ENCODE measurements around the gene ZNF311. TPM values are rescaled to one million over a fixed set of nuclear protein-coding genes. Genes with fewer than 3 reads are reported as not detected.

ZNF311 gene
- total and polyA plus RNA-seq, 2 of the 13 experiments (the other 11 are each of a cell fraction or from before 2014, with no cell fraction given): not detected

DNA sequence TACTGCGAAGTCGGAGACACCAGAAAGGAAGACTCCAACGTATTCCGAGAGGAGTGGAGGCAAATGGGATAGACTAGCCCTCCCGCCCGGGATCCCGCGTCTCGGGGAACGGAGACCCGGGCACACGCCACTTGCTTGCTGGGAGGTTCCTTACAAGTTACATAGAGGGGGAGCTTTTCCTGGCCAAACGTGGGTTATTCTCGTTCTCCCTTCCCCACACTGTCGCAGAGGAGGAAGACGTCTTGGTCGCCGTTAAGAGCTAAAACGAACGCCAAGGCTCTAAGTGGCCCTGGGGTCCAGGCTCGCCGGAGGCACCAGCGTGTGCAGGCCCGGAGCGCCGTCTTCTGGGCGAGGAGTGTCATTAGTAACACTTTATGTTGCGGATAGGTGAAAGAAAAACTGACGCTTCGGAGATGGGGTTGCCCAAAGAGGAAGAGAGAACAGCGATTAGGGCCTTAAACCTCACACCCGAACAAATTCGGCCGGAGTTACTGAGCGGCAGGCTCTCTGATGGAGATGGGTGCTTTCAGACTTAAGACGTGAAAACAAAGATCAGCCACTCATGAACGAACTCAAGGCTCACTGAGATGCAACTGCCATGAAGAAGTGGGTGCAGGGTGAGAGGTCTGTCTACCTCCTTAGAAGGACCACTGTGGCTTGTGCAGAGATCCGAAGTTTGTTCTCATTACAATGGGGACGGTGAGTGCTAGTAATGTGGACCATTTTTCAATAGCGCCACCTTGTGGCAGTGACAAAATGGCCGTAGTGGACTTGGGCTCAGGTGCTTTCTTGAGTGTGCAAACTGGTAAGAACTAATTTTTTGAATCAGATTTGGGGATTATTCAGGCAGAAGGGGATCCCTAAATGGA lies 11.7 kb upstream of the ZNF311 start (continued):
- TF ChIP-seq, protein P1, sequence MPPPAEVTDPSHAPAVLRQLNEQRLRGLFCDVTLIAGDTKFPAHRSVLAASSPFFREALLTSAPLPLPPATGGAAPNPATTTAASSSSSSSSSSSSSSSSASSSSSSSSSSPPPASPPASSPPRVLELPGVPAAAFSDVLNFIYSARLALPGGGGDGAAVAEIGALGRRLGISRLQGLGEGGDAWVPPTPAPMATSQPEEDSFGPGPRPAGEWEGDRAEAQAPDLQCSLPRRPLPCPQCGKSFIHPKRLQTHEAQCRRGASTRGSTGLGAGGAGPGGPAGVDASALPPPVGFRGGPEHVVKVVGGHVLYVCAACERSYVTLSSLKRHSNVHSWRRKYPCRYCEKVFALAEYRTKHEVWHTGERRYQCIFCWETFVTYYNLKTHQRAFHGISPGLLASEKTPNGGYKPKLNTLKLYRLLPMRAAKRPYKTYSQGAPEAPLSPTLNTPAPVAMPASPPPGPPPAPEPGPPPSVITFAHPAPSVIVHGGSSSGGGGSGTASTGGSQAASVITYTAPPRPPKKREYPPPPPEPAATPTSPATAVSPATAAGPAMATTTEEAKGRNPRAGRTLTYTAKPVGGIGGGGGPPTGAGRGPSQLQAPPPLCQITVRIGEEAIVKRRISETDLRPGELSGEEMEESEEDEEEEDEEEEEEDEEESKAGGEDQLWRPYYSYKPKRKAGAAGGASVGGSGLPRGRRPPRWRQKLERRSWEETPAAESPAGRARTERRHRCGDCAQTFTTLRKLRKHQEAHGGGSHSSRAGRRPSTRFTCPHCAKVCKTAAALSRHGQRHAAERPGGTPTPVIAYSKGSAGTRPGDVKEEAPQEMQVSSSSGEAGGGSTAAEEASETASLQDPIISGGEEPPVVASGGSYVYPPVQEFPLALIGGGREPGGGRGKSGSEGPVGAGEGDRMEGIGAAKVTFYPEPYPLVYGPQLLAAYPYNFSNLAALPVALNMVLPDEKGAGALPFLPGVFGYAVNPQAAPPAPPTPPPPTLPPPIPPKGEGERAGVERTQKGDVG (CRISPR knock-in tag; IDR thresholded peaks at IDR 0.05; ENCODE audit: borderline replicate concordance): 0 out of 2 replicates have a peak, but pooled peaks have one; percentile 40
- TF ChIP-seq ZNF572 (CRISPR knock-in tag; IDR thresholded peaks at IDR 0.05) (no peak), SOX13 (IDR thresholded peaks at IDR 0.05) (no peak), SOX13 (CRISPR knock-in tag; conservative IDR thresholded peaks at IDR 0.05 in 1 of 2, IDR thresholded peaks at IDR 0.05 in 1 of 2) (peak in 1 of 2 experiments; percentile 16; a peak in 1 of 4 replicates), ZNF354B (CRISPR knock-in tag; IDR thresholded peaks at IDR 0.05) (no peak), ZNF30 (CRISPR knock-in tag; IDR thresholded peaks at IDR 0.05) (no peak), FOXC1 (CRISPR knock-in tag; IDR thresholded peaks at IDR 0.05; ENCODE audit: borderline replicate concordance) (no peak; the same call in none of the 2 replicates), ZNF224 (CRISPR knock-in tag; IDR thresholded peaks at IDR 0.05) (peak; percentile 80; the same call in 1 of the 2 replicates), BORCS8-MEF2B (CRISPR knock-in tag; IDR thresholded peaks at IDR 0.05) (0 out of 2 replicates have a peak, but pooled peaks have one; percentile 43), SPEN (CRISPR knock-in tag; IDR thresholded peaks at IDR 0.05; ENCODE audit: low read depth) (peak; percentile 18; the same call in 1 of the 2 replicates), SMYD3 (CRISPR knock-in tag; IDR thresholded peaks at IDR 0.05) (no peak), ZNF260 (CRISPR knock-in tag; IDR thresholded peaks at IDR 0.05; ENCODE audit: borderline replicate concordance, low read depth) (no peak), ARHGAP35 (CRISPR knock-in tag; IDR thresholded peaks at IDR 0.05; ENCODE audit: borderline replicate concordance) (peak; percentile 92), ZNF460 (CRISPR knock-in tag; IDR thresholded peaks at IDR 0.05; ENCODE audit: borderline replicate concordance) (peak; percentile 12; the same call in 1 of the 2 replicates), KDM1A (CRISPR knock-in tag; IDR thresholded peaks at IDR 0.05) (no peak), MZF1 (CRISPR knock-in tag; IDR thresholded peaks at IDR 0.05; ENCODE audit: borderline replicate concordance) (peak; percentile 94), MTA3 (CRISPR knock-in tag; IDR thresholded peaks at IDR 0.05) (no peak)
- TF ChIP-seq, protein P2, sequence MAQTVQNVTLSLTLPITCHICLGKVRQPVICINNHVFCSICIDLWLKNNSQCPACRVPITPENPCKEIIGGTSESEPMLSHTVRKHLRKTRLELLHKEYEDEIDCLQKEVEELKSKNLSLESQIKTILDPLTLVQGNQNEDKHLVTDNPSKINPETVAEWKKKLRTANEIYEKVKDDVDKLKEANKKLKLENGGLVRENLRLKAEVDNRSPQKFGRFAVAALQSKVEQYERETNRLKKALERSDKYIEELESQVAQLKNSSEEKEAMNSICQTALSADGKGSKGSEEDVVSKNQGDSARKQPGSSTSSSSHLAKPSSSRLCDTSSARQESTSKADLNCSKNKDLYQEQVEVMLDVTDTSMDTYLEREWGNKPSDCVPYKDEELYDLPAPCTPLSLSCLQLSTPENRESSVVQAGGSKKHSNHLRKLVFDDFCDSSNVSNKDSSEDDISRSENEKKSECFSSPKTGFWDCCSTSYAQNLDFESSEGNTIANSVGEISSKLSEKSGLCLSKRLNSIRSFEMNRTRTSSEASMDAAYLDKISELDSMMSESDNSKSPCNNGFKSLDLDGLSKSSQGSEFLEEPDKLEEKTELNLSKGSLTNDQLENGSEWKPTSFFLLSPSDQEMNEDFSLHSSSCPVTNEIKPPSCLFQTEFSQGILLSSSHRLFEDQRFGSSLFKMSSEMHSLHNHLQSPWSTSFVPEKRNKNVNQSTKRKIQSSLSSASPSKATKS (CRISPR knock-in tag; IDR thresholded peaks at IDR 0.05): no peak
- TF ChIP-seq, protein P3, sequence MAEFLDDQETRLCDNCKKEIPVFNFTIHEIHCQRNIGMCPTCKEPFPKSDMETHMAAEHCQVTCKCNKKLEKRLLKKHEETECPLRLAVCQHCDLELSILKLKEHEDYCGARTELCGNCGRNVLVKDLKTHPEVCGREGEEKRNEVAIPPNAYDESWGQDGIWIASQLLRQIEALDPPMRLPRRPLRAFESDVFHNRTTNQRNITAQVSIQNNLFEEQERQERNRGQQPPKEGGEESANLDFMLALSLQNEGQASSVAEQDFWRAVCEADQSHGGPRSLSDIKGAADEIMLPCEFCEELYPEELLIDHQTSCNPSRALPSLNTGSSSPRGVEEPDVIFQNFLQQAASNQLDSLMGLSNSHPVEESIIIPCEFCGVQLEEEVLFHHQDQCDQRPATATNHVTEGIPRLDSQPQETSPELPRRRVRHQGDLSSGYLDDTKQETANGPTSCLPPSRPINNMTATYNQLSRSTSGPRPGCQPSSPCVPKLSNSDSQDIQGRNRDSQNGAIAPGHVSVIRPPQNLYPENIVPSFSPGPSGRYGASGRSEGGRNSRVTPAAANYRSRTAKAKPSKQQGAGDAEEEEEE (CRISPR knock-in tag; IDR thresholded peaks at IDR 0.05; ENCODE audit: borderline replicate concordance): no peak
- TF ChIP-seq, protein P4, sequence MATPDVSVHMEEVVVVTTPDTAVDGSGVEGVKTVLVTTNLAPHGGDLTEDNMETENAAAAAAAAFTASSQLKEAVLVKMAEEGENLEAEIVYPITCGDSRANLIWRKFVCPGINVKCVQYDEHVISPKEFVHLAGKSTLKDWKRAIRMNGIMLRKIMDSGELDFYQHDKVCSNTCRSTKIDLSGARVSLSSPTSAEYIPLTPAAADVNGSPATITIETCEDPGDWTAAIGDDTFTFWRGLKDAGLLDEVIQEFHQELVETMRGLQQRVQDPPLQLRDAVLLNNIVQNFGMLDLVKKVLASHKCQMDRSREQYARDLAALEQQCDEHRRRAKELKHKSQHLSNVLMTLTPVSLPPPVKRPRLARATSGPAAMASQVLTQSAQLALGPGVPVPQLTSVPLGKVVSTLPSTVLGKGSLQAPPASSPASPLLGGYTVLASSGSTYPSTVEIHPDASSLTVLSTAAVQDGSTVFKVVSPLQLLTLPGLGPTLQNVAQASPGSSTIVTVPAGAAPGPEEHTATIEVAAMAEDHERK (CRISPR knock-in tag; IDR thresholded peaks at IDR 0.05; ENCODE audit: low read depth): no peak
